22Rv1 (cell line): ENCODE data around the gene EYS.

Experiments
- ZFX ChIP-seq: fragments of 450-650 bp; IDR thresholded peaks from 2 replicates; pipeline ENCODE4 v1.6.1; 2017; ENCODE audit warnings: antibody characterized with exemption, borderline replicate concordance
- TF ChIP-seq, protein P1 (sequence below): fragments of 450-650 bp; IDR thresholded peaks from 2 replicates; pipeline ENCODE4 v1.5.1; 2017; ENCODE audit warnings: mild to moderate bottlenecking

- TF ChIP-seq, protein P1, sequence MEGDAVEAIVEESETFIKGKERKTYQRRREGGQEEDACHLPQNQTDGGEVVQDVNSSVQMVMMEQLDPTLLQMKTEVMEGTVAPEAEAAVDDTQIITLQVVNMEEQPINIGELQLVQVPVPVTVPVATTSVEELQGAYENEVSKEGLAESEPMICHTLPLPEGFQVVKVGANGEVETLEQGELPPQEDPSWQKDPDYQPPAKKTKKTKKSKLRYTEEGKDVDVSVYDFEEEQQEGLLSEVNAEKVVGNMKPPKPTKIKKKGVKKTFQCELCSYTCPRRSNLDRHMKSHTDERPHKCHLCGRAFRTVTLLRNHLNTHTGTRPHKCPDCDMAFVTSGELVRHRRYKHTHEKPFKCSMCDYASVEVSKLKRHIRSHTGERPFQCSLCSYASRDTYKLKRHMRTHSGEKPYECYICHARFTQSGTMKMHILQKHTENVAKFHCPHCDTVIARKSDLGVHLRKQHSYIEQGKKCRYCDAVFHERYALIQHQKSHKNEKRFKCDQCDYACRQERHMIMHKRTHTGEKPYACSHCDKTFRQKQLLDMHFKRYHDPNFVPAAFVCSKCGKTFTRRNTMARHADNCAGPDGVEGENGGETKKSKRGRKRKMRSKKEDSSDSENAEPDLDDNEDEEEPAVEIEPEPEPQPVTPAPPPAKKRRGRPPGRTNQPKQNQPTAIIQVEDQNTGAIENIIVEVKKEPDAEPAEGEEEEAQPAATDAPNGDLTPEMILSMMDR: no peak
- no peak for TF ChIP-seq ZFX
Measured at GRCh38 chr6:64895945-64896344, 811.1 kb downstream of the EYS start.
